ENCODE results near the gene HDAC4.

GRCh38 chr2:239240414-239240881 is 160.4 kb downstream of the HDAC4 start:
- TF ChIP-seq CTCF (IDR thresholded peaks at IDR 0.05; ENCODE audit: insufficient read depth, low read depth, low read length) = no peak
- TF ChIP-seq EZH2 (IDR thresholded peaks at IDR 0.05; ENCODE audit: insufficient read depth, low read length) = no peak
